Measurements from ENCODE around the gene COL1A1.

Gene COL1A1

DNA sequence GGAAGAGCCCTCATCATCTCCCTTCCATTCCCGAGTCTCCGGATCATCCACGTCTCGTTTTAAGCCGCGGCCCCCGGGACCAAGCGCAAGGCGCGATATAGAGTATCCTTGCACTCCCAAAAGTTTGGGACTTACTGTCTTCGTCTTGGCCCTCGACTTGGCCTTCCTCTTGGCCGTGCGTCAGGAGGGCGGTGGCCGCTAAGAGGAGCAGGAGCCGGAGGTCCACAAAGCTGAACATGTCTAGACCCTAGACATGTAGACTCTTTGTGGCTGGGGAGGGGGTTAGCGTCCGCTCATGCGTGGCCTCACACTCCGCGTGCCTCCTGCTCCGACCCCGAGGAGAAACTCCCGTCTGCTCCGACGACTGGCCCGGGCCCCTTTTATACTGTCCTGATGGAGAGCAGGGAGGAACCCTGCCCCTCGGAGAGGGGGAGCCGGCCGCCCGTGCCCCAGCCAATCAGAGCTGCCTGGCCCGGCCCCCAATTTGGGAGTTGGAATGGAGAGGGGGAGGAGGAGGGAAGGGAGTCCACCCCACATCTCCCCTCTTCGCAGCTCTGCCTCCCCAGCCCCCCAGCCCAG, at the start of gene COL1A1:
TSS of gene COL1A1 (minus strand) at position 356 of the 579 bp plus-strand sequence. CDS start at position 238, 118 bp downstream.
- TF ChIP-seq ZNF274 (IDR thresholded peaks at IDR 0.05; ENCODE audit: low read depth, low read length), result no peak
- no peak within 1 kb of the TSS; the same call in 1 of the 2 replicates for H3K4me3 ChIP-seq (ENCODE audit: low read length)

DNA sequence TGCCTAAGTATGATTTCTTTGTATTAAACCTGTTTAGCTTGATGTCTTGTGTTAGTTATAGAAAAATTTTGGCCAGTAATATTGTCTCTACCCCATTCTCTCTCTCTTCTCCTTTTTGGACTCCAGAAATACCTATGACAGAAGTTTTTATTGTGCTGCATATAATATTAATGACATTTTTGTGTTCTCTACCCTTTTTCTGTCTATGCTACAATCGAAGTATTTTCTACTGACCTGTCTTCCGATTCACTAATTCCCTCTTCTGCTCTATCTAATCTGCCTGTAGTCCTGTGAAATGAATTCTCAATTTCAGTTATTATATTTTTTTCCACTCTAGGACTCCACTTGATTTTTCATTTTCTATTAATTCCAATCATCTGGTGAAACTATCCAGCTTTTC, 46.8 kb upstream of the COL1A1 start:
- no peak for TF ChIP-seq ZNF274 (IDR thresholded peaks at IDR 0.05; ENCODE audit: low read depth, low read length)
- H3K4me3 ChIP-seq (ENCODE audit: low read length), result no peak overlapping the region

DNA sequence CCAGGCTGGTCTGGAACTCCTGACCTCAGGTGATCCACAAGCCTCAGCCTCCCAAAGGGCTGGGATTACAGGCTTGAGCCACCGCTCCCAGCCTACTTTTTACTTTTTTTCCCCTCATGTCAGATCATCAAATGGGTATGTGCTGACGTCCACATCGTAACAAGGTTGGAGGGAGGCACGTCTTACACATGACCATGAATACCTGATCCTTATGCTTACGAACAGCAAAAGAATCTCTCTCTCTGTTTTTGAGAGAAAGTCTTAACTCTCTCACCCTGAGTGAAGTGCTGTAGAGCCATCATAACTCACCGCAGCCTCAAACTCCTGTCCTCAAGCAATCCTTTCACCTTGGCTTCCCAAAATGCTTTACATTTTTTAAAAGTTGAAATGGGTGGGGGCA, 43.3 kb upstream of the COL1A1 start:
- TF ChIP-seq ZNF274 (IDR thresholded peaks at IDR 0.05; ENCODE audit: low read depth, low read length), result no peak
- no peak overlapping the region for H3K4me3 ChIP-seq (ENCODE audit: low read length)

DNA sequence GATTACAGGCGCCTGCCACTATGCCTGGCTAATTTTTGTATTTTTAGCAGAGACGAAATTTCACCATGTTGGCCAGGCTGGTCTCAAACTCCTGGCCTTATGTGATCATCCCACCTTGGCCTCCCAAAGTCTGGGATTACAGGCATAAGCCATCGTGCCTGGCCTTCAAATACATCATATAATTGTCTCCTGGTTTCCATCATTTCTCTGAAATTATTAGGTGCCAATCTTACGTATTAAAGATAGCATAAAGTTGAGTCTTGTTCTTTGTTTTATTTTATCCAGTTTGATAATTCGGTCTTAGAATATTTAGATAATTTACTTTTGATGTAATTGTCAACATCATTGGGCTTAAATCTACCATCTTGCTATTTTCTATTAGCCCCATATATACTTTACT, 40.0 kb upstream of the COL1A1 start:
- no peak overlapping the region for H3K4me3 ChIP-seq (ENCODE audit: low read length)
- TF ChIP-seq ZNF274 (IDR thresholded peaks at IDR 0.05; ENCODE audit: low read depth, low read length), result no peak

DNA sequence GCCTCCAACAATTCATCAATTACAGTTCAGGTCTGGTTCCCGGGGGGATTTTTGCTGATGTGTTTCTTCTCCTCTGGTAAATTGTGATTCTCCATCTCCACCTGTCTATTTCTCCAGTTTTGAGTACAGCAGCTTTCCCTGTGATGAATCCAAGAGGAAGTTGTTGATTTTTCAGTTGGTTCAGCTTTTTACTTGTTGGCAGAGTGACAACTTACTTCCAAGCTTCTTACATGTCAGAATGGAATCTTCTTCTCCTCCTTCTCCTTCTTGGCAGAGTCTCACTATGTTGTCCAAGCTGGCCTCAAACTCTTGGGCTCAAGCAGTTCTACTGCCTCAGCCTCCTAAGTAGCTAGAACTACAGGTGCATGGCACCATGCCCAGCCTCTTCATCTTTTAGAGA, 39.4 kb upstream of the COL1A1 start:
- H3K4me3 ChIP-seq (ENCODE audit: low read length), result no peak overlapping the region
- TF ChIP-seq ZNF274 (IDR thresholded peaks at IDR 0.05; ENCODE audit: low read depth, low read length), result no peak

DNA sequence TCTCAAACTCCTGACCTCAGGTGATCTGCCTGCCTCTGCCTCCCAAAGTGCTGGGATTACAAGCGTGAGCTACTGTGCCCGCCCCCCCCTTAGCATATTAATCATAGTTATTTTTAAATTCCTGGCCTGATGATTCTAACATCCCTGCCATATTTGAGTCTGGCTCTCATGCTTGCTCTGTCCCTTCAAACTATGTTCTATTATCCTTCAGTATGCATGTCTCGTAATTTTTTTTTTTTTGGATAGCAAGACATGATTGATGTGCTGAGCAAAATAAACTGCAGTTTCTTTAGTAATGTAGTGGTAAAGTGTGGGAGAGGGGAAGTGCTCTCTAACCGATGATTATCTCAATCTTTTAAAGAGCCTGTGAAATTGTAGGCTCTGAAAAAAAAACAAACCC, 38.5 kb upstream of the COL1A1 start:
- no peak overlapping the region for H3K4me3 ChIP-seq (ENCODE audit: low read length)
- TF ChIP-seq ZNF274 (IDR thresholded peaks at IDR 0.05; ENCODE audit: low read depth, low read length), result no peak

DNA sequence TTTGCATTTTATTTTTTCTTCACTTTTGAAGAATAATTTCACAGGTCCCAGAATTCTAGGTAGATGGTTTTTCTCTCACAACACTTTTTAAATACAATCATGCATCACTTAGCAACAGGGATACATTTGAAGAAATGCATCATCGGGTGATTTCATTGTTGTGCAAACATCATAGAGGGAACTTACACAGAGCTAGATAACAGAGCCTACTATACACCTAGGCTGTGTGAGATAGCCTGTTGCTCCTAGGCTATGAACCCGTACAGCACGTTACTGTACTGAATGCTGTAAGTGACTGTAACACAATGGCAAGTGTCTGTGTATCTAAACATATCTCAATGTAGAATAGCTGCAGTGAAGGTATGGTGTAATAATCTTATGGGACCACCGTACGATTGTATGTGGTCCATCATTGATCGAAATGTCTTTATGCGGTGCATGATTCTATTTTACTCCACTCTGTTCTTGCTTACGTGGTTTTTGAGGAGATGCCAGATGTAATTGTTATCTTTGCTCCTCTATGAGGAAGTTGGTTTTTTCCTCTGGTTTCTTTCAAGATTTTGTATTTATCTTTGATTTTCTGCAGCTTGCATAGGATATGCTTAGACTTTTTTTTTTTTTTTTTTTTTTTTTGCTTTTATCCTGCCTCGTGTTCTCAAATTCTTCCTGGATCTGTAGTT, 37.3 kb upstream of the COL1A1 start:
- no peak overlapping the region for H3K4me3 ChIP-seq (ENCODE audit: low read length)
- TF ChIP-seq ZNF274 (IDR thresholded peaks at IDR 0.05; ENCODE audit: low read depth, low read length), result no peak

- no peak for TF ChIP-seq ZNF274 (IDR thresholded peaks at IDR 0.05; ENCODE audit: low read depth, low read length)
- no peak overlapping the region for H3K4me3 ChIP-seq (ENCODE audit: low read length)
These were observed 36.5 kb upstream of the COL1A1 start for GRCh38 chr17:50237901-50238300.

DNA sequence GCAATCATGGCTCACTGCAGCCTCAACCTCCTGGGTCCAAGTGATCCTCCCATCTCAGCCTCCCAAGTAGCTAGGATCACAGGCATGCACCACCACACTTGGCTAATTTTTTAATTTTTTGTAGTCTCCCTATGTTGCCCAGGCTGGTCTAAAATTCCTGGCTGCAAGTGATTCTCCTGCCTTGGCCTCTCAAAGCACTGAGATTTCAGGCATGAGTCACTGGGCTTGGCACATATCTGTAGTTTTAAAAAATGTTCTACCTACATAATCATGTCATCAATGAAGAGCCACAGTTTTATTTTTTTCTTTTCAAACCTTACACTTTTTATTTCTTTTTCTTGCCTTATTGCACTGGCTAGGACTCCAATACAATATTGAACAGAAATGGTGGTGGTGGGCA, 33.1 kb upstream of the COL1A1 start:
- TF ChIP-seq ZNF274 (IDR thresholded peaks at IDR 0.05; ENCODE audit: low read depth, low read length), result no peak
- H3K4me3 ChIP-seq (ENCODE audit: low read length), result no peak overlapping the region

GRCh38 chr17:50225701-50226240, 24.3 kb upstream of the COL1A1 start:
- no peak overlapping the region for H3K4me3 ChIP-seq (ENCODE audit: low read length)
- TF ChIP-seq ZNF274 (IDR thresholded peaks at IDR 0.05; ENCODE audit: low read depth, low read length), result no peak

GRCh38 chr17:50222922-50223321, 21.5 kb upstream of the COL1A1 start:
- H3K4me3 ChIP-seq (ENCODE audit: low read length), result no peak overlapping the region
- TF ChIP-seq ZNF274 (IDR thresholded peaks at IDR 0.05; ENCODE audit: low read depth, low read length), result no peak

DNA sequence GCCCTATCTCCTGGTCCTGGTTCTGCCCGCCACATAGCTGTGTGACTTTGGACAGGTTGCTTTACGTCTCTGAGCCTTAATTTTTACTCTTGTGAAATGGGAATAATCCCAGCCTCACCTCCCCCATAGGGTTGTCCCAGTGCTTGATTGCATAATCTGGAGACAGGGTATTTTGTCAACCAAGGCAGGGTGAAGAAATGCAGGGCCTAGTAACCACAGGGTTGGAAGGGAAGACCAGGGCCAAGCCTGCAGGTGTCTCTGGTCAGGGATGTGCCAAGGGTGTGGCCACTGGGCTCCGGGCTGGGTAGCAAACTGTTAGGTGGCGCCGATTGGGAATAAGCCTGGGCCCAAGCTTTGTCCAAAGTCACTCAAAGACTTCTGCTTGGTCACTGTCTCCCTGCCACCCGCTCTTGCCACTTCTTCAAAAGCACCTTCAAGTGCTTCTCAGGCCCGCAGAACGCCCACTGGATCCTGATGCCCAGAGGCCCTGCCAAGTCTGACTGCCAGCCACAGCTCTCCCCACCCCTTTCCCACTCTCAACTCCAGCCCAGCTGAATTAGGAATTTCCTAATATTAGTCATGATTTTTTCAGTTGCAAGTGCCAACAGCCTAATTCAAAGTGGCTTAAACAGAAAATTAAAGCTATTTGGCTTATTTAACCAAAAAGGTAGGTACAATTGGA, 20.6 kb upstream of the COL1A1 start:
- no peak overlapping the region for H3K4me3 ChIP-seq (ENCODE audit: low read length)
- TF ChIP-seq ZNF274 (IDR thresholded peaks at IDR 0.05; ENCODE audit: low read depth, low read length), result no peak

- no peak overlapping the region for H3K4me3 ChIP-seq (ENCODE audit: low read length)
- no peak for TF ChIP-seq ZNF274 (IDR thresholded peaks at IDR 0.05; ENCODE audit: low read depth, low read length)
These were observed 19.9 kb upstream of the COL1A1 start for GRCh38 chr17:50221266-50221863.

DNA sequence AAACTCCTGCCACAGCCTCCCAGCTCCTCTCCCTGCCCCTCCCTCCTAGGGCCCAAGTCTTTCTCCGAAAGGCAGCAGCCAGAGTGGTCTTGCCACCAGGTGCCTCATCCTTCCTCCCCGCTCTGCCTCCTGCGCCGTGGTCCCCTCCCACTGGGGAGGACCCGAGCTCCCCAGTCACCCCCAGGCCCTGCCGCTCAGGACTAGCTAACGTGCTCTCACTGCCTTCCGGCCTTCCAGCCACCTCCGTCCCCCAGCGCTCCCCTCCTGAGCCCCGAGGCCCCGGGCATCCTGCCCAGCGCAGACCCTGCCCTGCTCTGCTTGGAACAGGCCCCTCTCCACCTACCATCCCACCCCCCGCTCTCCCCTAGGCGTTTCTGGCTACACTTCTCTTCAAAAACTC, 19.4 kb upstream of the COL1A1 start:
- H3K4me3 ChIP-seq (ENCODE audit: low read length), result no peak overlapping the region
- TF ChIP-seq ZNF274 (IDR thresholded peaks at IDR 0.05; ENCODE audit: low read depth, low read length), result no peak

Measured in GM08714 (cell line).